Neural cell (in vitro differentiated cells): Measurements from ENCODE around the gene LRIG2. TPM values are rescaled to one million over a fixed set of nuclear protein-coding genes. Genes with fewer than 3 reads are reported as not detected.

Experiments used
- H2AFZ ChIP-seq: fragments of 200-600, 300-800 bp; sonication (generic), shearing (Covaris generic); 2 replicates; pipeline ENCODE4 v1.6.0; 2014; ENCODE audit warnings: low read depth, mild to moderate bottlenecking, antibody characterized with exemption, low read length, moderate library complexity
- H3F3A ChIP-seq: fragments of 200-600 bp; shearing (Covaris generic); 2 replicates; pipeline ENCODE4 v1.6.1; 2016; ENCODE audit warnings: mild to moderate bottlenecking, moderate library complexity, mixed read lengths, antibody characterized with exemption, low read length; ENCODE audit not compliant: insufficient read depth, poor library complexity, severe bottlenecking
- H3K27ac ChIP-seq: fragments of 200-600, 300-800 bp; sonication (generic), shearing (Covaris generic); 2 replicates; pipeline ENCODE4 v1.5.1; 2014; ENCODE audit warnings: mild to moderate bottlenecking, low read length, moderate library complexity
- H3K27me3 ChIP-seq: fragments of 300-800, 200-600 bp; sonication (generic), shearing (Covaris generic); 2 replicates; pipeline ENCODE4 v1.6.0; 2014; ENCODE audit warnings: mild to moderate bottlenecking, low read depth, low read length, moderate library complexity; ENCODE audit not compliant: insufficient read depth
- H3K36me3 ChIP-seq: fragments of 300-800, 200-600 bp; sonication (generic), shearing (Covaris generic); 2 replicates; pipeline ENCODE4 v1.5.1; 2014; ENCODE audit warnings: mild to moderate bottlenecking, antibody characterized with exemption, low read length, moderate library complexity; ENCODE audit not compliant: insufficient read depth
- H3K4me2 ChIP-seq: fragments of 300-800, 200-600 bp; sonication (generic), shearing (Covaris generic); 2 replicates; pipeline ENCODE4 v1.6.0; 2014; ENCODE audit warnings: mild to moderate bottlenecking, low read length
- H3K4me3 ChIP-seq: fragments of 300-800, 200-600 bp; sonication (generic), shearing (Covaris generic); 2 replicates; pipeline ENCODE4 v1.5.1; 2014; ENCODE audit warnings: mild to moderate bottlenecking, low read length, moderate library complexity
- H3K79me2 ChIP-seq: fragments of 200-600 bp; shearing (Covaris generic); replicated peaks from 2 replicates; pipeline ENCODE4 v1.6.0; 2014; ENCODE audit warnings: mild to moderate bottlenecking, low read length, moderate library complexity; ENCODE audit not compliant: insufficient read depth
- H3K9ac ChIP-seq: fragments of 300-800, 200-600 bp; sonication (generic), shearing (Covaris generic); 2 replicates; pipeline ENCODE4 v1.6.1; 2016; ENCODE audit warnings: mild to moderate bottlenecking, low read length, mixed read lengths
- H3K9me2 ChIP-seq: fragments of 200-600 bp; shearing (Covaris generic); 2 replicates; pipeline ENCODE4 v1.6.1; 2016; ENCODE audit warnings: mild to moderate bottlenecking, low read length, mixed read lengths; ENCODE audit not compliant: insufficient read depth
- H3K9me3 ChIP-seq: fragments of 200-600, 300-800 bp; sonication (generic), shearing (Covaris generic); 2 replicates; pipeline ENCODE4 v1.6.1; 2016; ENCODE audit warnings: mild to moderate bottlenecking, mixed run types, low read length, moderate library complexity, mixed read lengths
- H4K20me1 ChIP-seq: fragments of 200-600 bp; shearing (Covaris generic); 2 replicates; pipeline ENCODE4 v1.6.1; 2016; ENCODE audit warnings: mild to moderate bottlenecking, mixed run types; ENCODE audit not compliant: insufficient read depth
- CTCF ChIP-seq: fragments of 450-650 bp; IDR thresholded peaks from 2 replicates; pipeline ENCODE4 v1.5.1; 2014; ENCODE audit warnings: antibody characterized with exemption, mild to moderate bottlenecking, moderate library complexity; ENCODE audit not compliant: poor library complexity, severe bottlenecking
- EP300 ChIP-seq: fragments of 450-650 bp; conservative IDR thresholded peaks from 2 replicates; pipeline ENCODE4 v1.6.1; 2014; ENCODE audit warnings: antibody characterized with exemption, mild to moderate bottlenecking, moderate library complexity; ENCODE audit not compliant: poor library complexity, severe bottlenecking
- EZH2 ChIP-seq: fragments of 200-600, 300-800 bp; shearing (Covaris generic), sonication (generic); IDR thresholded peaks from 2 replicates; pipeline ENCODE4 v1.6.1; 2014; ENCODE audit warnings: antibody characterized with exemption, low read length, borderline replicate concordance, mild to moderate bottlenecking; ENCODE audit not compliant: insufficient read depth, poor library complexity, severe bottlenecking
- MXI1 ChIP-seq: fragments of 450-650 bp; conservative IDR thresholded peaks from 2 replicates; pipeline ENCODE4 v1.6.1; 2014; ENCODE audit warnings: antibody characterized with exemption, mild to moderate bottlenecking; ENCODE audit not compliant: poor library complexity, severe bottlenecking
- POLR2AphosphoS5 ChIP-seq: IDR thresholded peaks from 2 replicates; pipeline ENCODE4 v1.6.1; 2012
- RAD21 ChIP-seq: fragments of 450-650 bp; conservative IDR thresholded peaks from 2 replicates; pipeline ENCODE4 v1.6.1; 2014; ENCODE audit warnings: antibody characterized with exemption, mild to moderate bottlenecking, moderate library complexity
- REST ChIP-seq: IDR thresholded peaks from 2 replicates; pipeline ENCODE4 v1.6.1; 2012; ENCODE audit warnings: borderline replicate concordance
- SMC3 ChIP-seq: fragments of 450-650 bp; conservative IDR thresholded peaks from 2 replicates; pipeline ENCODE4 v1.6.1; 2014; ENCODE audit warnings: antibody characterized with exemption, mild to moderate bottlenecking, moderate library complexity; ENCODE audit not compliant: poor library complexity
- TAF1 ChIP-seq: IDR thresholded peaks from 2 replicates; pipeline ENCODE4 v1.6.1; 2012; ENCODE audit warnings: low read depth
- polyA plus RNA-seq: library from polyadenylated mRNA; depleted of rRNA; stranded (reverse); fragments of >200 nt; gene quantifications from 2 replicates; pipeline ENCODE4 v1.2.3, GENCODE V29; 2014

Gene LRIG2
- polyA plus RNA-seq, 1 donor from 2014 or later: 11.1 TPM

- Histone ChIP-seq H3K36me3 (no peaks in the 10 kb centered on the region), H3F3A (no peaks in the 10 kb centered on the region), H3K79me2 (no peaks in the 10 kb centered on the region), H3K4me3 (no peak overlapping the region), H3K27ac (no peak overlapping the region), H3K27me3 (no peaks in the 10 kb centered on the region), H3K9me2 (no peaks in the 10 kb centered on the region), H4K20me1 (no peaks in the 10 kb centered on the region), H3K9me3 (no peaks in the 10 kb centered on the region), H3K9ac (no peak overlapping the region), H3K4me2 (no peak overlapping the region), H2AFZ (no peak overlapping the region)
- TF ChIP-seq RAD21 (no peak), MXI1 (no peak), EP300 (no peak)
Measured at GRCh38 chr1:113133759-113134158, 60.8 kb downstream of the LRIG2 start.

GRCh38 chr1:113135460-113135859 lies 62.5 kb downstream of the LRIG2 start:
- no peak overlapping the region for H3K27ac ChIP-seq
- no peaks in the 10 kb centered on the region for H3K79me2 ChIP-seq
- no peaks in the 10 kb centered on the region for H3F3A ChIP-seq
- no peaks in the 10 kb centered on the region for H3K9me3 ChIP-seq
- H3K27me3 ChIP-seq: no peaks in the 10 kb centered on the region
- no peaks in the 10 kb centered on the region for H4K20me1 ChIP-seq
- no peak overlapping the region for H3K4me2 ChIP-seq
- no peaks in the 10 kb centered on the region for H3K9me2 ChIP-seq
- H3K9ac ChIP-seq: no peak overlapping the region
- no peak overlapping the region for H2AFZ ChIP-seq
- TF ChIP-seq CTCF (no peak), REST (no peak), SMC3 (no peak), TAF1 (no peak), MXI1 (no peak)
- no peak overlapping the region for H3K4me3 ChIP-seq
- H3K36me3 ChIP-seq: no peaks in the 10 kb centered on the region

GRCh38 chr1:113136476-113136875 lies 63.5 kb downstream of the LRIG2 start:
- Histone ChIP-seq H3K36me3 (no peaks in the 10 kb centered on the region), H3K4me2 (no peak overlapping the region), H3K9me3 (no peaks in the 10 kb centered on the region), H3K27me3 (no peaks in the 10 kb centered on the region), H3K9me2 (no peaks in the 10 kb centered on the region), H3K79me2 (no peaks in the 10 kb centered on the region), H3K4me3 (no peak overlapping the region), H4K20me1 (no peaks in the 10 kb centered on the region), H3K9ac (no peak overlapping the region), H3F3A (no peaks in the 10 kb centered on the region), H3K27ac (no peak overlapping the region), H2AFZ (no peak overlapping the region)
- TF ChIP-seq CTCF: no peak
- no peak for TF ChIP-seq POLR2AphosphoS5
- no peak for TF ChIP-seq MXI1
- TF ChIP-seq TAF1: no peak
- TF ChIP-seq EZH2: no peak
